Amygdala (tissue), 56 donors: ENCODE measurements around the gene DCC.

Experiments used
- DNase-seq, 56 donors: peaks; one replicate each; lab custom pipeline; 2025; lab: John Stamatoyannopoulos, UW

The DCC gene

GRCh38 chr18:53283708-53284107 lies 943.7 kb downstream of the DCC start:
- DNase-seq: no peak

- no peak for DNase-seq
These were observed 965.5 kb downstream of the DCC start for GRCh38 chr18:53305461-53305860.

- no peak for DNase-seq
These were observed 979.6 kb downstream of the DCC start for GRCh38 chr18:53319628-53320027.

GRCh38 chr18:53322163-53322562 lies 982.2 kb downstream of the DCC start:
- DNase-seq: no peak

GRCh38 chr18:53324353-53324752 lies 984.4 kb downstream of the DCC start:
- DNase-seq: no peak

- DNase-seq: no peak
These were observed 1020.8 kb downstream of the DCC start for GRCh38 chr18:53360501-53361443.

- no peak for DNase-seq
These were observed 1035.6 kb downstream of the DCC start for GRCh38 chr18:53375621-53376020.

GRCh38 chr18:53380063-53380639 lies 1040.2 kb downstream of the DCC start:
- peak in 2 of 56 donors; percentile 4 to 21 for DNase-seq

GRCh38 chr18:53382870-53383269 lies 1042.9 kb downstream of the DCC start:
- no peak for DNase-seq

GRCh38 chr18:53385889-53386288 lies 1045.9 kb downstream of the DCC start:
- no peak for DNase-seq

GRCh38 chr18:53387581-53387980 lies 1047.6 kb downstream of the DCC start:
- no peak for DNase-seq

- DNase-seq: no peak
These were observed 1062.7 kb downstream of the DCC start for GRCh38 chr18:53402670-53403069.

- no peak for DNase-seq
These were observed 1068.3 kb downstream of the DCC start for GRCh38 chr18:53408271-53408670.

- DNase-seq: peak in 5 of 56 donors; percentile 0 to 10 (median 3)
These were observed 1071.5 kb downstream of the DCC start for GRCh38 chr18:53411511-53411910.

- DNase-seq: no peak
These were observed 1077.0 kb downstream of the DCC start for GRCh38 chr18:53417003-53417402.

- DNase-seq: no peak
These were observed 1081.9 kb downstream of the DCC start for GRCh38 chr18:53421869-53422268.

- no peak for DNase-seq
These were observed 1082.9 kb downstream of the DCC start for GRCh38 chr18:53422896-53423295.

GRCh38 chr18:53426666-53427184 lies 1086.7 kb downstream of the DCC start:
- DNase-seq: no peak

GRCh38 chr18:53441761-53442414 lies 1101.9 kb downstream of the DCC start:
- DNase-seq: peak in 1 of 56 donors; percentile 3

GRCh38 chr18:53442415-53442783 lies 1102.4 kb downstream of the DCC start:
- no peak for DNase-seq

GRCh38 chr18:53443336-53443735 lies 1103.3 kb downstream of the DCC start:
- no peak for DNase-seq
